IPS-NIHi7 (cell line): ENCODE measurements around the gene SIRPG.
"Not testable (repeated sequence)": the region's sequence is repeated elsewhere in the genome, so short reads cannot be mapped to it uniquely, and the experiment has no call there.

Source experiments
- DNase-seq: peaks from one replicate; pipeline ENCODE4 v3.0.0; 2012; ENCODE audit warnings: mixed read lengths; ENCODE audit errors: extremely low spot score

Gene SIRPG

GRCh38 chr20:1635291-1635979 is 22.1 kb downstream of the SIRPG start:
- no peak for DNase-seq

GRCh38 chr20:1633535-1633934 is 24.0 kb downstream of the SIRPG start:
- DNase-seq: no peak

GRCh38 chr20:1632178-1632577 is 25.4 kb downstream of the SIRPG start:
- DNase-seq: no peak

GRCh38 chr20:1631309-1632151 is 26.0 kb downstream of the SIRPG start:
- peak; percentile 55 for DNase-seq

- no peak for DNase-seq
Observed at GRCh38 chr20:1630186-1630585, 27.4 kb downstream of the SIRPG start.

GRCh38 chr20:1629321-1629720 is 28.3 kb downstream of the SIRPG start:
- no peak for DNase-seq

- no peak for DNase-seq
Observed at GRCh38 chr20:1628621-1629020, 29.0 kb downstream of the SIRPG start.

- DNase-seq: peak; percentile 1
Observed at GRCh38 chr20:1627200-1627550, 30.4 kb downstream of the SIRPG start.

- DNase-seq: peak; percentile 3
Observed at GRCh38 chr20:1626528-1627199, 30.9 kb downstream of the SIRPG start.

GRCh38 chr20:1625083-1625690 is 32.4 kb downstream of the SIRPG start:
- no peak for DNase-seq

GRCh38 chr20:1623501-1624205 is 33.9 kb downstream of the SIRPG start:
- DNase-seq: peak; percentile 5

- DNase-seq: no peak
Observed at GRCh38 chr20:1622450-1622849, 35.1 kb downstream of the SIRPG start.

GRCh38 chr20:1621316-1621715 is 36.3 kb downstream of the SIRPG start:
- DNase-seq: peak; percentile 2

- peak; percentile 2 for DNase-seq
Observed at GRCh38 chr20:1619861-1620444, 37.6 kb downstream of the SIRPG start, which contains the start of gene SIRPB1. Gene SIRPB1 (minus strand): TSS chr20:1620009. CDS start chr20:1619944, 65 bp downstream.

GRCh38 chr20:1618954-1619540 is 38.5 kb downstream of the SIRPG start:
- peak; percentile 2 for DNase-seq

- peak; percentile 2 for DNase-seq
Observed at GRCh38 chr20:1618479-1618878, 39.1 kb downstream of the SIRPG start.

- DNase-seq: no peak
Observed at GRCh38 chr20:1616858-1617434, 40.6 kb downstream of the SIRPG start.

- DNase-seq: not testable (repeated sequence)
Observed at GRCh38 chr20:1610404-1610803, 47.2 kb downstream of the SIRPG start.

GRCh38 chr20:1608678-1609347 is 48.8 kb downstream of the SIRPG start:
- DNase-seq: not testable (repeated sequence)

- no peak for DNase-seq
Observed at GRCh38 chr20:1600736-1601135, 56.8 kb downstream of the SIRPG start.
